ENCODE data around the gene SH2D7.

SH2D7 gene

DNA sequence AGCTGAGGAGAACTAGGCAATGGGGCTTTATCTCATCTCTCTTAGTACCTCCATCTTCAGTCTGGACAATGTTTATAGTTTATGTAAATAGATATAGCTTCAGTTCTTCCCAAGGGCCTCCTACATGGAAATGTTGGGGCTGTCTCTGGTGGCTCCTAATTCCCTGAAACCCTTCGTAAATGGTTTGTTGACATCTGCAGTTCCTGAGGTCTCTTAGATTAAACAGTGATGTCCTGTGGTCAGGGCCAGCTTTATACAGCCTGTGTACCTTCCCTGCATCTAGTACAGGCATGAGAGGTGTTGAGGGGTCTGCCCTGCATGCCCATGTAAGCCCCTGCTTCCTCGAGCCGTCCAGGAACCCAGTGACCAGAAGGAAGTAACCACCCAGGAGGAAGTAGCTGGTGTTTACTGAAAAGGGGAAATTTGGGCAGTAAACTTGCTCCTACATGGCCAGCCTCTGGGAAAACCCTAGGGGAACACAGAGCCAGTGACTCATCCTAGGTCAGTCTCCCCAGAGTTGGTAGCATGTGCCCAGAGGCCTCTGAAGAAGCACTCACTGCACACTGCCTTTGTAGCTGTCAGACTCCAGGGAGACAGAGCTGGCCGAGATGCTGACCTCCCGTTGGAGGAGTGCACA is 10.1 kb upstream of the SH2D7 start:
- H3K4me1 Mint-ChIP-seq (ENCODE audit: low read depth): peaks cover 17% of the 10 kb centered on the region
- peak overlapping the region; percentile 37 for H3K27ac Mint-ChIP-seq
- peak; percentile 26 for DNase-seq
- H3K4me3 Mint-ChIP-seq: no peak overlapping the region
- H3K9me3 Mint-ChIP-seq: no peaks in the 10 kb centered on the region
- no peaks in the 10 kb centered on the region for H3K27me3 Mint-ChIP-seq
- H3K36me3 Mint-ChIP-seq (ENCODE audit: low read depth): no peaks in the 10 kb centered on the region

DNA sequence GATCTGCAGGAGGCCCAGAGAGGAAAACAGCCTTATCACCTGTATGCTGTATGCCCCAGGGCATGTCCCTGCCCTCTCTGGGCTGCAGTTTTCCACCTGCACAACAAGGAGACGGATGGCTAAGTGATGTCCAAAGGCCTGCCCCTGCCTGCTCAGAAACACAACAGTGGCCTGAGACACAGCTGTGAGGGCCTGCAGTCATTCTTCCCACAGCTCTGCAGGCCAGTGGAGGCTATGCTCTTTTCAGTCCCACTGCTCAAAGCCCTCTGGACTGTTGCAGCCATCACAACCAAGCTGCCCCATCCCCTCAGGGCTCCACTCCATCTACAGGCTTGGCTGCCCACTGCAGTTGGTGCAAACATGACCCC is 9.6 kb upstream of the SH2D7 start:
- Mint-ChIP-seq H3K36me3 (ENCODE audit: low read depth) (no peaks in the 10 kb centered on the region), H3K27me3 (no peaks in the 10 kb centered on the region), H3K4me1 (ENCODE audit: low read depth) (peaks cover 17% of the 10 kb centered on the region), H3K4me3 (no peak overlapping the region), H3K27ac (peak overlapping the region; percentile 37), H3K9me3 (no peaks in the 10 kb centered on the region)
- DNase-seq: no peak

GRCh38 chr15:78083186-78083585 is 9.2 kb upstream of the SH2D7 start:
- Mint-ChIP-seq H3K27ac (no peak overlapping the region), H3K9me3 (no peaks in the 10 kb centered on the region), H3K4me1 (ENCODE audit: low read depth) (peaks cover 13% of the 10 kb centered on the region), H3K36me3 (ENCODE audit: low read depth) (no peaks in the 10 kb centered on the region), H3K4me3 (no peak overlapping the region), H3K27me3 (no peaks in the 10 kb centered on the region)
- DNase-seq: peak; percentile 8

DNA sequence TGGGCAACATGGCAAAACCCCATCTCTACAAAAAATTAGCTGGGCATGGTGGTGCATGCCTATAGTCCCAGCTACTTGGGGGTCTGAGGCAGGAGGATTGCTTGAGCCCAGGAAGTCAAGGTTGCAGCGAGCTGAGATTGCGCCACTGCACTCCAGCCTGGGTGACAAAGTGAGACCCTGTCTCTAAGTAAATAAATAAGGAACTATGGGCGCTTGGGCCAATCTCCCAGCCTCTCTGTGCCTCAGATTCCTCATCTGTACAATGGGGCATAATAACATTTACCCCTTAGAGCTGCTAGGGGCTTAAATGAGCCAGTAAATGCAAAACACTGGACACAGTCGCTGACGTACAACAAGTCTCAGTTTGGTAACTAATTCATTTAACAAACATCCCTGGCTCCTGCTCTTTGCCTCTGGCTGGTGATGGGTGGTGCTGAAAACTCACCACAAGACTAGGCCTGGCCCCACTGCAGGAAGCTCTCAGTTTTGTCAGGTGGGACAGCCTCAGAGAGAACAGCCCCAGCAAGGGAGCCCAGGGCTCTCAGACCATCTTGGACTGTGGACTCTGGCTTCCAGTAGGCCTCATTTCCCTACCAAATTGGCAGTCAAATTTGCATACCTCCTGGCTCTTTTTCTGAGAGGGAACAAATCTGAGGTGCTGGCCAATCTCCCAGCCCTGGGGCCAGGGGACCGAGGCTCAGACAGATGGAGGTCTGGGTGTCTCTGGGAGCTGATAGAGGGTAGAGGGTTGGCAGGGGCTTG is 8.5 kb upstream of the SH2D7 start:
- Mint-ChIP-seq H3K36me3 (ENCODE audit: low read depth) (no peaks in the 10 kb centered on the region), H3K9me3 (no peaks in the 10 kb centered on the region), H3K4me1 (ENCODE audit: low read depth) (peaks cover 10% of the 10 kb centered on the region), H3K4me3 (no peak overlapping the region), H3K27ac (peak overlapping the region; percentile 24), H3K27me3 (no peaks in the 10 kb centered on the region)
- peak; percentile 25 for DNase-seq

DNA sequence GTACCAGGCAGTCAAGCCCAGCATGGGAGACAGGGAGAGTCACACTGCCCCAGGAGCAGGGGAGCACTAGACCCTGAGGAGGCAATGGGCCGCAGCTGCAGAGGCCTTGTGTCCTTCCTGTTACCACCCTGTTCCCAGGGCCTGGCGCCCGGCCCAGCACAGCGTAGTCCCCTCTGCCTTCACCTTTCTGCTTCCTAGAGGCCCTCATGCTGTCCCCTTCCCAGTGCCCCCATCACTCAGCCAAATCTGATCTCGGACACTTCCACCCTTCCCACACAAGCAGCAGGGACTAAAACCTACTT is 8.0 kb upstream of the SH2D7 start:
- Mint-ChIP-seq H3K4me1 (ENCODE audit: low read depth) (peaks cover 6% of the 10 kb centered on the region), H3K27me3 (no peaks in the 10 kb centered on the region), H3K4me3 (no peak overlapping the region), H3K36me3 (ENCODE audit: low read depth) (no peaks in the 10 kb centered on the region), H3K9me3 (no peaks in the 10 kb centered on the region), H3K27ac (peak overlapping the region; percentile 24)
- DNase-seq: no peak

- Mint-ChIP-seq H3K27ac (no peak overlapping the region), H3K9me3 (no peaks in the 10 kb centered on the region), H3K36me3 (ENCODE audit: low read depth) (no peaks in the 10 kb centered on the region), H3K4me1 (ENCODE audit: low read depth) (peaks cover 6% of the 10 kb centered on the region), H3K27me3 (no peaks in the 10 kb centered on the region), H3K4me3 (no peak overlapping the region)
- no peak for DNase-seq
Measured at GRCh38 chr15:78085928-78086327, 6.4 kb upstream of the SH2D7 start.

GRCh38 chr15:78087951-78088772 is 4.2 kb upstream of the SH2D7 start:
- Mint-ChIP-seq H3K4me1 (ENCODE audit: low read depth) (no peaks in the 10 kb centered on the region), H3K27ac (no peak overlapping the region), H3K4me3 (no peak overlapping the region), H3K9me3 (no peaks in the 10 kb centered on the region), H3K27me3 (no peaks in the 10 kb centered on the region), H3K36me3 (ENCODE audit: low read depth) (no peaks in the 10 kb centered on the region)
- DNase-seq: no peak

GRCh38 chr15:78088773-78089080 is 3.6 kb upstream of the SH2D7 start:
- Mint-ChIP-seq H3K27me3 (no peaks in the 10 kb centered on the region), H3K4me3 (no peak overlapping the region), H3K27ac (no peak overlapping the region), H3K4me1 (ENCODE audit: low read depth) (no peaks in the 10 kb centered on the region), H3K9me3 (no peaks in the 10 kb centered on the region), H3K36me3 (ENCODE audit: low read depth) (no peaks in the 10 kb centered on the region)
- DNase-seq: no peak

GRCh38 chr15:78090422-78091063 is 1.8 kb upstream of the SH2D7 start:
- H3K27ac Mint-ChIP-seq: no peak overlapping the region
- DNase-seq: no peak
- H3K9me3 Mint-ChIP-seq: no peaks in the 10 kb centered on the region
- no peaks in the 10 kb centered on the region for H3K4me1 Mint-ChIP-seq (ENCODE audit: low read depth)
- H3K4me3 Mint-ChIP-seq: no peak overlapping the region
- no peaks in the 10 kb centered on the region for H3K27me3 Mint-ChIP-seq
- no peaks in the 10 kb centered on the region for H3K36me3 Mint-ChIP-seq (ENCODE audit: low read depth)

DNA sequence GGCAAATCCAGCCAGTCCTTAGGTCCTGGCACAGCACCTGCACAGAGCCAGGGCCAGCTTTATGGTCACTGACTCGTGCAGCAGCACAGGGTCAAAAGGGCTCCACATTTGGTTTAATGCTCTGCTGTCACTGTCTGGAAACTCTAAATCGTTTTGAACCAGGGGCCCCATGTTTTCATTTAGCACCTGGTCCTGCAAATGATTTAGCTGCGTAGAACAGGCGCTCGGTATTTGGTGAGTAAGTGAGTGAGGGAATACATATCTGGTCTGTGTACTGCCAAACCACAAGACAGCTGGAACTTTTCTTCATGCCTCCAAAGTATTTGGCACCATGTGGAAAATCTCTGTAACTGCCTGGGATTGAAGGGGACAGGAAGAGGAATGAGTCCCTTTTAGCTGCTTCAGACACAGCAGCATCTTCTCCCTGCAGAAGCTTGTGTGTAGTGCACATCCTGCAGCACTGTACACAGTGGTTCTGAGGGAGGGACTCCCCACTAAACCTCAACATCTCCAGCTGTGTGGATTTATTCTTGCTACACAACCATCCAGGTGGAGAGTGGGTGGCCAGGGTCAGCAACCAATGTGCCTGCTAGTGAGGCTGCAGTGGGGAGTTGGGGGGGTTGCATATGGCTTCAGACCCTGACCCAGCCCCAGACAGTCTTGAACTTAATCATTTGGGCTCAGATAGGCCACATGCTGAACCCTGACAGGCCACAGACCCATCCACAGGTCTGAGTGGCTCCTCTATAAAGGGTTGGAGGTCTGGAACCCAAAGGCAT is 1.1 kb downstream of the SH2D7 start:
- DNase-seq: peak; percentile 3
- Mint-ChIP-seq H3K27me3 (no peaks in the 10 kb centered on the region), H3K36me3 (ENCODE audit: low read depth) (no peaks in the 10 kb centered on the region), H3K27ac (no peak overlapping the region), H3K9me3 (no peaks in the 10 kb centered on the region), H3K4me1 (ENCODE audit: low read depth) (no peaks in the 10 kb centered on the region), H3K4me3 (no peak overlapping the region)

GRCh38 chr15:78097667-78098066 is 5.3 kb downstream of the SH2D7 start:
- peaks cover 3% of the 10 kb centered on the region for H3K4me1 Mint-ChIP-seq (ENCODE audit: low read depth)
- H3K9me3 Mint-ChIP-seq: no peaks in the 10 kb centered on the region
- no peaks in the 10 kb centered on the region for H3K36me3 Mint-ChIP-seq (ENCODE audit: low read depth)
- H3K27me3 Mint-ChIP-seq: no peaks in the 10 kb centered on the region
- H3K4me3 Mint-ChIP-seq: no peak overlapping the region
- H3K27ac Mint-ChIP-seq: no peak overlapping the region
- no peak for DNase-seq

DNA sequence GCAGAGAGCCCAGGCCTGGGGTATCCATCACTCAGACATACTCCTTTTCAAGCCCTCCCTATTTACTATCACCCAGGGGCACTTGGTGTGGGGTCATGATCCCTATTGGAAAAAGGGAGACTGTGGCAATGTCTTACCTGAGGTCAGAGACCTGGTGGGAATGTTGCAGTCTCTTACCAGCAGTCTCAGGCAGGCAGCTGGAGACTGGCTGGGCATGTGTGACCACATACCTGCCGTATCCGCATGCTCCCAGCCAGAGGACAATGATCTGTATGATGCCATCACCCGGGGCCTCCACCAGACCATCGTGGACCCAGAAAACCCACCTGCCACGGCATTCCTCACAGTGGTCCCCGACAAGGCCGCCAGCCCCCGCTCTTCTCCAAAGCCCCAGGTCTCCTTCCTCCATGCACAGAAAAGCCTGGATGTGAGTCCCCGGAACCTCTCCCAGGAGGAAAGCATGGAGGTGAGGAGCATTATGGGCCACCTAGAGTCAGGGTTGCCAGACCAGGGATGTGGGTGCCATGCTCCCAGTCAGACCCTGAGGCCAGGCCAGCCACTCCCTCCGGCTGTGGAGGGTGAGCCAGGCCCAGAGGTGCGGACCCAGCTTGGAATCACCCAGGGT is 5.9 kb downstream of the SH2D7 start:
- Mint-ChIP-seq H3K9me3 (no peaks in the 10 kb centered on the region), H3K4me3 (no peak overlapping the region), H3K36me3 (ENCODE audit: low read depth) (no peaks in the 10 kb centered on the region), H3K4me1 (ENCODE audit: low read depth) (peaks cover 9% of the 10 kb centered on the region), H3K27ac (no peak overlapping the region), H3K27me3 (no peaks in the 10 kb centered on the region)
- DNase-seq: no peak

GRCh38 chr15:78100886-78101285 is 8.5 kb downstream of the SH2D7 start:
- Mint-ChIP-seq H3K27ac (no peak overlapping the region), H3K27me3 (no peaks in the 10 kb centered on the region), H3K9me3 (no peaks in the 10 kb centered on the region), H3K4me1 (ENCODE audit: low read depth) (peaks cover 35% of the 10 kb centered on the region), H3K4me3 (no peak overlapping the region), H3K36me3 (ENCODE audit: low read depth) (no peaks in the 10 kb centered on the region)
- DNase-seq: peak; percentile 9
